DOHH2 (cell line): ENCODE data around the gene AGTRAP.

Experiments
- H3F3A ChIP-seq: fragments of 200-600 bp; sonication (generic), shearing (Covaris generic); 2 replicates; pipeline ENCODE4 v1.6.0; 2016; ENCODE audit warnings: antibody characterized with exemption, mild to moderate bottlenecking; ENCODE audit not compliant: control insufficient read depth, insufficient read depth
- H3K27ac ChIP-seq: fragments of 200-600 bp; sonication (generic); 2 replicates; pipeline ENCODE4 v1.5.1; 2014; ENCODE audit warnings: low read depth, mild to moderate bottlenecking, low read length, moderate library complexity
- H3K27me3 ChIP-seq: fragments of 200-600 bp; sonication (generic); 2 replicates; pipeline ENCODE4 v1.6.1; 2014; ENCODE audit warnings: mild to moderate bottlenecking, low read length, mixed read lengths; ENCODE audit not compliant: control insufficient read depth
- H3K36me3 ChIP-seq: fragments of 200-600 bp; sonication (generic); 2 replicates; pipeline ENCODE4 v1.6.1; 2014; ENCODE audit warnings: mild to moderate bottlenecking, low read length, moderate library complexity, mixed read lengths; ENCODE audit not compliant: control insufficient read depth
- H3K4me1 ChIP-seq: fragments of 200-600 bp; sonication (generic); 2 replicates; pipeline ENCODE4 v1.6.1; 2014; ENCODE audit warnings: mild to moderate bottlenecking, low read length, mixed read lengths; ENCODE audit not compliant: control insufficient read depth
- H3K4me2 ChIP-seq: fragments of 200-600 bp; sonication (generic); 2 replicates; pipeline ENCODE4 v1.6.0; 2014; ENCODE audit warnings: mild to moderate bottlenecking, low read length, moderate library complexity
- H3K4me3 ChIP-seq: fragments of 200-600 bp; sonication (generic); 2 replicates; pipeline ENCODE4 v1.5.1; 2014; ENCODE audit warnings: mild to moderate bottlenecking, low read length, mixed read lengths
- H3K79me2 ChIP-seq: fragments of 200-600 bp; sonication (generic); 2 replicates; pipeline ENCODE4 v1.6.1; 2014; ENCODE audit warnings: mild to moderate bottlenecking, low read length, mixed read lengths; ENCODE audit not compliant: control insufficient read depth
- H3K9me2 ChIP-seq: fragments of 200-600 bp; sonication (generic); replicated peaks from 2 replicates; pipeline ENCODE4 v1.6.1; 2014; ENCODE audit warnings: mild to moderate bottlenecking, low read length, mixed read lengths; ENCODE audit not compliant: control insufficient read depth
- H3K9me3 ChIP-seq: fragments of 200-600 bp; sonication (generic); 2 replicates; pipeline ENCODE4 v1.6.1; 2014; ENCODE audit warnings: antibody characterized with exemption, low read length, mixed read lengths; ENCODE audit not compliant: control insufficient read depth, insufficient read depth
- H4K20me1 ChIP-seq: fragments of 200-600 bp; sonication (generic); 2 replicates; pipeline ENCODE4 v1.6.0; 2014; ENCODE audit warnings: low read depth, mild to moderate bottlenecking, antibody characterized with exemption, low read length, moderate library complexity; ENCODE audit not compliant: control insufficient read depth, insufficient read depth
- EZH2phosphoT487 ChIP-seq: fragments of 200-600 bp; sonication (generic); IDR thresholded peaks from 2 replicates; pipeline ENCODE4 v1.6.1; 2017; ENCODE audit warnings: borderline replicate concordance, mild to moderate bottlenecking, antibody characterized with exemption, low read length, moderate library complexity, mixed read lengths
- TF ChIP-seq, protein P1 (sequence below): fragments of 200-600 bp; sonication (generic); IDR thresholded peaks from one replicate; pipeline ENCODE4 v1.5.1; 2014; ENCODE audit warnings: antibody characterized with exemption, mild to moderate bottlenecking, low read depth, low read length; ENCODE audit not compliant: poor library complexity, severe bottlenecking

AGTRAP gene

DNA sequence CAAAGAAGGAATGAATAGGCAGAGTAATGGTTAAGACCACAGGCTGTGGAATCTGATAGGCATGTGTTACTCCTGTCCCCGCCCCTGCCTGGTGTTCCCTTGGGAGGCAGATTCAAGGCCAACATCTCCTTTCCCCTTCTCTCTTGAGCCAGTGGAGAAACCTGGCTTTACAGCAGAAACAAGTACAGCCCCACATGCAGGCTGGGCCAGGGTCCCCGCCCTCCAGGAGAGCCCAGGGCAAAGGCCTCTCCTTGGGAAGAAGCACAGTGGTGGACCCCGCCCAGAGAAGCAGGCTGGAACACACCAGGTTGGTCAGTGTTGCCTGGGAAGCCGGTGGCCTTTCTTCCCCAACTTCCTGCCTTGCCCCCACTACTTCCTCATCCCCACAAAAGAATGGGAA lies 32.9 kb downstream of the AGTRAP start:
- H3K4me2 ChIP-seq, result no peak overlapping the region
- no peaks in the 10 kb centered on the region for H3K9me3 ChIP-seq
- TF ChIP-seq, protein P1, sequence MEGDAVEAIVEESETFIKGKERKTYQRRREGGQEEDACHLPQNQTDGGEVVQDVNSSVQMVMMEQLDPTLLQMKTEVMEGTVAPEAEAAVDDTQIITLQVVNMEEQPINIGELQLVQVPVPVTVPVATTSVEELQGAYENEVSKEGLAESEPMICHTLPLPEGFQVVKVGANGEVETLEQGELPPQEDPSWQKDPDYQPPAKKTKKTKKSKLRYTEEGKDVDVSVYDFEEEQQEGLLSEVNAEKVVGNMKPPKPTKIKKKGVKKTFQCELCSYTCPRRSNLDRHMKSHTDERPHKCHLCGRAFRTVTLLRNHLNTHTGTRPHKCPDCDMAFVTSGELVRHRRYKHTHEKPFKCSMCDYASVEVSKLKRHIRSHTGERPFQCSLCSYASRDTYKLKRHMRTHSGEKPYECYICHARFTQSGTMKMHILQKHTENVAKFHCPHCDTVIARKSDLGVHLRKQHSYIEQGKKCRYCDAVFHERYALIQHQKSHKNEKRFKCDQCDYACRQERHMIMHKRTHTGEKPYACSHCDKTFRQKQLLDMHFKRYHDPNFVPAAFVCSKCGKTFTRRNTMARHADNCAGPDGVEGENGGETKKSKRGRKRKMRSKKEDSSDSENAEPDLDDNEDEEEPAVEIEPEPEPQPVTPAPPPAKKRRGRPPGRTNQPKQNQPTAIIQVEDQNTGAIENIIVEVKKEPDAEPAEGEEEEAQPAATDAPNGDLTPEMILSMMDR, result no peak
- TF ChIP-seq EZH2phosphoT487, result no peak
- H3K4me3 ChIP-seq, result no peak overlapping the region
- peaks cover 2% of the 10 kb centered on the region; the same call in 1 of the 2 replicates for H3F3A ChIP-seq
- peaks cover 12% of the 10 kb centered on the region for H3K4me1 ChIP-seq
- H4K20me1 ChIP-seq, result no peaks in the 10 kb centered on the region
- no peaks in the 10 kb centered on the region for H3K79me2 ChIP-seq
- H3K9me2 ChIP-seq, result no peaks in the 10 kb centered on the region
- no peak overlapping the region for H3K27ac ChIP-seq
- no peaks in the 10 kb centered on the region for H3K27me3 ChIP-seq
- H3K36me3 ChIP-seq, result no peaks in the 10 kb centered on the region

GRCh38 chr1:11769274-11769673 lies 33.3 kb downstream of the AGTRAP start:
- Histone ChIP-seq H3K36me3 (no peaks in the 10 kb centered on the region), H3K9me2 (no peaks in the 10 kb centered on the region), H3F3A (peaks cover 2% of the 10 kb centered on the region; the same call in 1 of the 2 replicates), H3K4me2 (no peak overlapping the region), H3K4me1 (peaks cover 12% of the 10 kb centered on the region), H3K4me3 (no peak overlapping the region), H4K20me1 (no peaks in the 10 kb centered on the region), H3K27ac (no peak overlapping the region), H3K79me2 (no peaks in the 10 kb centered on the region), H3K9me3 (no peaks in the 10 kb centered on the region), H3K27me3 (no peaks in the 10 kb centered on the region)
- no peak for TF ChIP-seq EZH2phosphoT487
- TF ChIP-seq, protein P1, result no peak

- TF ChIP-seq, protein P1, result no peak
- no peak for TF ChIP-seq EZH2phosphoT487
- Histone ChIP-seq H3K4me2 (no peak overlapping the region), H3K4me3 (no peak overlapping the region), H3F3A (peaks cover 2% of the 10 kb centered on the region; the same call in 1 of the 2 replicates), H3K9me2 (no peaks in the 10 kb centered on the region), H3K36me3 (no peaks in the 10 kb centered on the region), H4K20me1 (no peaks in the 10 kb centered on the region), H3K27me3 (no peaks in the 10 kb centered on the region), H3K79me2 (no peaks in the 10 kb centered on the region), H3K4me1 (peaks cover 12% of the 10 kb centered on the region), H3K9me3 (no peaks in the 10 kb centered on the region), H3K27ac (no peak overlapping the region)
These were observed 34.1 kb downstream of the AGTRAP start for GRCh38 chr1:11770011-11770410.
